ENCODE results near the gene SMC5. TPM values are rescaled to one million over a fixed set of nuclear protein-coding genes. Genes with fewer than 3 reads are reported as not detected.
A peak's percentile ranks its signal among the peaks of the same experiment; 100 is the strongest.

Gene SMC5
- total and polyA plus RNA-seq, 7 donors = 11.4 to 31.6 (median 20.1) TPM

GRCh38 chr9:70402213-70402612 lies 143.4 kb downstream of the SMC5 start:
- H3K9me3 ChIP-seq = no peaks in the 10 kb centered on the region
- H3K27me3 ChIP-seq = no peaks in the 10 kb centered on the region
- H3K4me1 ChIP-seq = peaks cover 0 to 100% (median 98%) of the 10 kb centered on the region in 4 donors
- 64 to 69% methylated on average over 1 of the region's 1 CpG for WGBS, 2 donors
- no peaks in the 10 kb centered on the region for H3K36me3 ChIP-seq
- no peak overlapping the region for H3K4me3 ChIP-seq
- intact Hi-C loops (cut with DNase I) = no loop called here
- no peak for DNase-seq
- TF ChIP-seq EP300 (IDR thresholded peaks at IDR 0.05) (no peak), POLR2AphosphoS5 (IDR thresholded peaks at IDR 0.05) (peak in 1 of 4 donors; percentile 3), POLR2A (IDR thresholded peaks at IDR 0.05) (no peak), CTCF (IDR thresholded peaks at IDR 0.05) (no peak)
- H3K27ac ChIP-seq = peak overlapping the region in 3 of 4 donors; percentile 44 to 100 (median 74)

- intact Hi-C loops (cut with DNase I) = no loop called here
- WGBS, 2 donors = 64 to 75% methylated on average over 2 of the region's 2 CpGs
- TF ChIP-seq POLR2A (IDR thresholded peaks at IDR 0.05) (no peak), POLR2AphosphoS5 (IDR thresholded peaks at IDR 0.05) (peak in 1 of 4 donors; percentile 7)
- H3K36me3 ChIP-seq = peaks cover 0 to 7% (median under 1%) of the 10 kb centered on the region in 4 donors
- no peaks in the 10 kb centered on the region for H3K27me3 ChIP-seq
- peaks cover 0 to 100% (median 98%) of the 10 kb centered on the region in 4 donors for H3K4me1 ChIP-seq
- peak; percentile 32 for DNase-seq
- H3K4me3 ChIP-seq = peak overlapping the region in 2 of 4 donors; percentile 0 to 4
- peak overlapping the region; percentile 44 to 100 (median 86) for H3K27ac ChIP-seq
- H3K9me3 ChIP-seq = no peaks in the 10 kb centered on the region
Measured at GRCh38 chr9:70403166-70403565, 144.4 kb downstream of the SMC5 start.

GRCh38 chr9:70403618-70404025 lies 144.8 kb downstream of the SMC5 start:
- TF ChIP-seq POLR2A (IDR thresholded peaks at IDR 0.05) (no peak), POLR2AphosphoS5 (IDR thresholded peaks at IDR 0.05) (no peak), EP300 (IDR thresholded peaks at IDR 0.05) (no peak), CTCF (IDR thresholded peaks at IDR 0.05) (no peak)
- no peaks in the 10 kb centered on the region for H3K27me3 ChIP-seq
- no peaks in the 10 kb centered on the region for H3K9me3 ChIP-seq
- peak overlapping the region; percentile 44 to 100 (median 86) for H3K27ac ChIP-seq
- H3K4me3 ChIP-seq = peak overlapping the region in 2 of 4 donors; percentile 0 to 14
- intact Hi-C loops (cut with DNase I) = no loop called here
- DNase-seq = peak; percentile 57
- H3K36me3 ChIP-seq = peaks cover 0 to 12% (median 2%) of the 10 kb centered on the region in 4 donors
- WGBS, 2 donors = 54 to 71% methylated on average over 4 of the region's 4 CpGs
- H3K4me1 ChIP-seq = peaks cover 0 to 100% (median 98%) of the 10 kb centered on the region in 4 donors

- peak overlapping the region; percentile 44 to 100 (median 86) for H3K27ac ChIP-seq
- intact Hi-C loops (cut with DNase I) = no loop called here
- WGBS, 2 donors = 84 to 85% methylated on average over 2 of the region's 2 CpGs
- H3K27me3 ChIP-seq = no peaks in the 10 kb centered on the region
- peak; percentile 49 for DNase-seq
- TF ChIP-seq POLR2AphosphoS5 (IDR thresholded peaks at IDR 0.05) = peak in 1 of 4 donors; percentile 2
- no peak for TF ChIP-seq CTCF (IDR thresholded peaks at IDR 0.05)
- no peak for TF ChIP-seq POLR2A (IDR thresholded peaks at IDR 0.05)
- peaks cover 0 to 97% (median 94%) of the 10 kb centered on the region in 4 donors for H3K4me1 ChIP-seq
- H3K36me3 ChIP-seq = peaks cover 0 to 12% (median 2%) of the 10 kb centered on the region in 4 donors
- peak overlapping the region in 1 of 4 donors; percentile 14 for H3K4me3 ChIP-seq
- H3K9me3 ChIP-seq = no peaks in the 10 kb centered on the region
Measured at GRCh38 chr9:70404261-70404660, 145.5 kb downstream of the SMC5 start.

Small RNA genes lying within 50 kb of the gene (small RNA-seq; reads per million reads assigned to genes)
- gene RF00019 = 0 reads per million in 3 donors

Other genes with a start within 250 kb of the SMC5 start
- gene MAMDC2, start 215.1 kb upstream of the SMC5 start, total RNA-seq = 100 to 1,000 TPM in 3 of 4 donors, 10 to 100 TPM in 1; 89.9 to 167 (median 137) TPM
- 1 to 10 TPM; 2.5 to 5.3 (median 4.2) TPM for gene MAMDC2, start 215.1 kb upstream of the SMC5 start, polyA plus RNA-seq
- gene KLF9, start 155.7 kb downstream of the SMC5 start, total RNA-seq = 100 to 1,000 TPM; 120 to 184 (median 159) TPM
- gene KLF9, start 155.7 kb downstream of the SMC5 start, polyA plus RNA-seq = 10 to 100 TPM; 20.4 to 23.7 (median 22.0) TPM

Data from sigmoid colon (tissue), 7 donors.